Measurements from ENCODE around the gene SLC22A5.
"Not testable (repeated sequence)": the region's sequence is repeated elsewhere in the genome, so short reads cannot be mapped to it uniquely, and the experiment has no call there.

Gene SLC22A5

DNA sequence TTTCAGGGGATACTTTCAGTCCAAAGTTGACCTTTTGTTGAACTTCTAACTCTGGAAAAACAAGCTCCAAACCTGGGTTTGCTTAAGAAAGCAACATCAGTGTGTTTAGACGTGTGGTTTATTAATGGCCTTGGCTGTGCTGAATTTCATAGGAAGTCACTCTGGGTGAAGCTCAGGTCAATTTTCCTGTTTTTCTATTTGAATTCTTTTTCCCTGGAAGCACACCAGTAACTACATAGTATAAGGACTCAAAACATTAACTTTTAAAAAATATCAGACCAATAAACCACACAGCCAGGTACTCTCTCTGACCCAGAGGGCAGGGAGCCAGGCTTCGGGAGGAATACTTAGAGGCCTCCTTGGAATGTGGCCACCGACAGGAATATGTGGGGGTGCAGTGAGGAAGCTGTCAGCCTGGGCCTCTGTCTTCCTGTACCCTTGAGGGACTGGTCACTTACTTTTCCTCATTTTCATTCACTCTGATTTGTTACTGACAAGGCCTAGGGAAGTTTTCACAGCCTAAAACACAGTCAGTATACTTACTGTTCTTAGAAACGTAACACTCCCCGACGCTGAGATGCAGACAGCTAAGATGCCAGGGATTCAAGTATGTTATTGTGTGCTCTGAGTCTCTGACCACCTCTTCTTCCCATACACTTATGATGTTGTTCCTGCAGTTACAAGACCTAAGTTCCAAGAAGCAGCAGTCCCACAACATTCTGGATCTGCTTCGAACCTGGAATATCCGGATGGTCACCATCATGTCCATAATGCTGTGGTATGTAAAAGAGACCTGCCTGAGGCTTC lies 18.9 kb downstream of the SLC22A5 start:
- DNase-seq (ENCODE audit: low spot score), result peak; percentile 54

GRCh38 chr5:132389051-132389331 lies 19.5 kb downstream of the SLC22A5 start:
- no peak for DNase-seq (ENCODE audit: low spot score)

- DNase-seq (ENCODE audit: low spot score), result peak; percentile 96
Observed at GRCh38 chr5:132389585-132390286, 20.2 kb downstream of the SLC22A5 start.

GRCh38 chr5:132391247-132391646 lies 21.7 kb downstream of the SLC22A5 start:
- DNase-seq (ENCODE audit: low spot score), result no peak

DNA sequence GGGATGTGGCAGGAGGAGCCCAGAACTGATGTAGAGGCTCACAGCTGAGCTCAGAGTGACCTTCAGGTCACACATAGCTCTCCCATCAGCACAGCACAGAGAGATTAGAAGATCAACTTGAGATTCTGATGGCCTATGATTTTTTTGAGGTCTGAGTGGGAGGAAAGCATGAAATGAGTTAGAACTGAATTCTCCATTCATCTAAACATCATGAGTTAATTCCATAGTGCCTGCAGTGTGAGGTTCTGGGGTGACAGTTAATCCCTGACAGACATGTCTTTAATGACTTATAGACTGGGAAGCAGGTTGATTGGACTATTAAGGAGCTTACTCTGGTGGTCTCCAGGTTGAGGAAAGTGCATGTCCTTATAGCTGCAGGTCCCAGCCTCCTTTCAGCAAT lies 22.4 kb downstream of the SLC22A5 start:
- no peak for DNase-seq (ENCODE audit: low spot score)

GRCh38 chr5:132392411-132392810 lies 22.9 kb downstream of the SLC22A5 start:
- no peak for DNase-seq (ENCODE audit: low spot score)

DNA sequence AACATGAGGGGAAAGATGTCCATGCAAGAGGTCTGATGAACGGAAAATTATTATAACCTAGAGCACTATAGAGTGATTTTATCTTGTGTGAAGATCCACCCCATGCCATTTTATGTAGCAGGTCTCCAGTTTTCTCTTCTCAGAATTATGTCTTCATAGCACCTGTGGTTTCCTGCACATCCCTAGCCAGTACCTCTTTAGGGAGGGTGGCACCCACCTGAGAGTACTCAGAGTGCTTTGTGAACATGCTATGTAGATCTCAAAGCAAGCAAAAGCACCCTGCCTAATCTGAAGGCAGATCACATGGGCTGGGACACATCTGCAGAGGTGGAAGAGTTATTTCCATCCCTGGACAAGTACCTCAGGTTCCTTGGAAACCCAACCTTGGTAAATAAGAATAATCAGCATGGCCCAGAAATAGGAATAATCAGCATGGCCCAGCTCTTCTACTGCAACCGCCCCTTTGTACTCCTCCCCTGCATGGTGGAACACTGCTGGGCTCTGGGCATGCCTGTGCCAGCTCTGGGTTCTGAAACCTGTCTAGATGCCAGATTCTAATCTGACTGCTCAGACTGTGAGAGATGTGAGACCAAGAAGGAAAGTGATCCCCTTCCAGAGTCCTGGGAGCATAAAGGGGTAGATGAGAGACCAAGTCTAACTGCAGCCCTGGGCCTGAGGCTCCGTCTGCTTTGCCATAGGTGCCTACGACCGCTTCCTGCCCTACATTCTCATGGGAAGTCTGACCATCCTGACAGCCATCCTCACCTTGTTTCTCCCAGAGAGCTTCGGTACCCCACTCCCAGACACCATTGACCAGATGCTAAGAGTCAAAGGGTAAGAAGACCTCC lies 23.7 kb downstream of the SLC22A5 start:
- DNase-seq (ENCODE audit: low spot score), result no peak

GRCh38 chr5:132394667-132395259 lies 25.3 kb downstream of the SLC22A5 start:
- DNase-seq (ENCODE audit: low spot score), result no peak

GRCh38 chr5:132396589-132397031 lies 27.1 kb downstream of the SLC22A5 start:
- DNase-seq (ENCODE audit: low spot score), result no peak

GRCh38 chr5:132397224-132397623 lies 27.7 kb downstream of the SLC22A5 start:
- DNase-seq (ENCODE audit: low spot score), result no peak

- DNase-seq (ENCODE audit: low spot score), result not testable (repeated sequence)
Observed at GRCh38 chr5:132397936-132398675, 28.6 kb downstream of the SLC22A5 start.

DNA sequence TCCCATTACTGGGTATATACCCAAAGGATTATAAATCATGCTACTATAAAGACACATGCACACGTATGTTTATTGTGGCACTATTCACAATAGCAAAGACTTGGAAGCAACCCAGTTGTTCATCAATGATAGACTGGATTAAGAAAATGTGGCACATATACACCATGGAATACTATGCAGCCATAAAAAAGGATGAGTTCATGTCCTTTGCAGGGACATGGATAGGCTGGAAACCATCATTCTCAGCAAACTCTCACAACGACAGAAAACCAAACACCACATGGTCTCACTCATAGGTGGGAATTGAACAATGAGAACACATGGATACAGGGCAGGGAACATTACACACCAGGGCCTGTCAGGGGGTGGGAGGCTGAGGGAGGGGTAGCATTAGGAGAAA lies 34.5 kb downstream of the SLC22A5 start:
- not testable (repeated sequence) for DNase-seq (ENCODE audit: low spot score)

DNA sequence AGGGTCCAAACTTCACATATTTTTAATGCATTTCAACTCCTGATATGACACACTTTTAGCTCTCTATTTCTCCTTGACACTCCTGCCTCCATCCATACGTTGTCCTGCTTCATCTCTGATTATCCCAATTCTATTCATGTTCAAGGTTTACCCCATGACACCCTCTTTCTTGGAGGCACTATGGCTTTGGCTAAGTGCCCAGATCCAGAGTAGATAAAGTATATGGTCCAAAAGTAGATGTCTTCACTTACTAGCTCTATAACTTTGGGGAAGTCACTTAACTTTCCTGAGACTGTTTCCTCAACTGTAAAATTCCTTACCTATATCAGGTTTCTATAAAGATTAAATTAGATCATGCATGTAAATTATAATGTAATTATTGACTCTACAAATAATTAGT lies 36.1 kb downstream of the SLC22A5 start:
- DNase-seq (ENCODE audit: low spot score), result no peak

GRCh38 chr5:132406144-132406783 lies 36.8 kb downstream of the SLC22A5 start:
- DNase-seq (ENCODE audit: low spot score), result no peak

DNA sequence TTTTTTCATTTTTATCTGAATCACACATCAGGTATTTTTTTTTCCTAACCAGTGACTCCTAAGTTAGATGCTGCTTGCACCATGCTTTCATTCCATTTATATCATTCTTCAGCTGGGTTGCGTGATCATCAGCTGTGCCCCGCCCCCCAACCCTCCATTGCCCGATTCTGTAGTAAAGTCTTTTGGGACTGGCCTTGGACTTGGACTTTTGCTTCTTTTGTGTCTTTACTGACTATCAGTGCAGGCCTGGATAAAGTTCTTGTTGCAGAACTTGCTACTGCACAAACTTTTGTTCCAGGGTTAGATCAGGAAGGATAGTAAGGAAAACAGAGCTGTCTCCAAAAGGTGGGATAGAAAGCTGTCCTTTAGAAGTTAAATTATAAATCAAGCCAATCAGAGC lies 38.5 kb downstream of the SLC22A5 start:
- DNase-seq (ENCODE audit: low spot score), result no peak

- no peak for DNase-seq (ENCODE audit: low spot score)
Observed at GRCh38 chr5:132408456-132408855, 38.9 kb downstream of the SLC22A5 start.

DNA sequence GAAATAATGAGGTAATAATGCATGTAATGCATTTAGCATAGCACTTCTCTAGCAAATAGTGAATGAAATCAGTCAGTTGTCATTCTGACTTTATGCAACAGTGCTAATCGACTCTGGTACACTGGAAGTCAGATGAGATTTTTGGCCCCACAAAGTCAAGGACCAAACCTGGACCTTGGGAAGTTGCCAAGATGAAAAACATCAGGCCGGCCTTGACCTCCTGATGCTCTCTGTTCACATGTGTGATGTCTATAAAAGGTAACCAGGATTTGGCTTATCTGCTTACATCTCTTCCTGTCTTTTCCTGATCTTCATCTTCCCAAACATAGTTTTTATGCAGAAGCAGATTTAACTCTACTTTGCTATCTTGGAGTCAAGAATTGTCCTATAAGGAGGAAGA lies 39.5 kb downstream of the SLC22A5 start:
- DNase-seq (ENCODE audit: low spot score), result no peak

DNA sequence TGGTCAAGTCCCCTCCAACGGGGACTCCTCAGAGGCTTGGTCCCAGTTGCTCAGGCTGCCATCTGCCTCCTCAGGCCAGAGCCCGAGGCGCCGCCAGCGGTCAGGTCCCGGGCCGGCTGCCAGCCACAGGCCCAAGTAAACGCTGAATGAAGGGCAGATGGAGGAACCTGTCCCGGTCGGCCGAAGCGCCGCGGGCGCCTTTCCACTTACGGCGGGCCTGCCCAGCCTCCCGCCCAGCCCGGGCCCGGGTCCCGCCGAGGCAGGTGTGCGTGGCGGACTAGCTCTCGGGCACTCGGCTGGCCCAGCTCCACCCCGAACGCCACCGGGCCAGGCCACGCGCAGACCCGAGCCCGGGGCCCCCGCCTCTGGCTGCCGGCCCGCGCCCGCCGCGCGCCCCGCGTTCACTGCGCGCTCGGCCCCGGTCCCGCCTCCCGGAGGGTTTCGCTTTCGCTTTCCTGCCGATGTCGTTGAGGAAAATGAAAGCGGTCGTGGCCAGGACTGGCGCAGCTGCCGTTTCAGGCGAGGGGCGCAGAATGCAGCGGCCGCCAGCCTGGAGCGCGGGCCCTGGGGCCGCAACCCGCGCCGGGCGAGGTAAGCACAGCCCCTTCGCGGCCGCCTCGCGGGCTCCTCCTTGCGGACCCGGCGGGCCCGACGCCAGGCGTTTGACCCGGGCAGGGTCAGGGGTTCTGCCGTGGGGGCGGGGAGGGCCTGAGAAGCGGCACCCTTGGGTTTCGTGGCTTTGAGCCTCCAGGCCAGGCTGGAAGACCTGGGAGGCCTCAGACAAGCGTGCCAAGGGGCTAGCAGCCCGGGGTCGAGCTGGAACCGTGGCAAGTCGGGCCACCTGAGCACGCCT lies 41.2 kb downstream of the SLC22A5 start:
- DNase-seq (ENCODE audit: low spot score), result peak; percentile 76

- DNase-seq (ENCODE audit: low spot score), result no peak
Observed at GRCh38 chr5:132411304-132412013, 41.9 kb downstream of the SLC22A5 start.

DNA sequence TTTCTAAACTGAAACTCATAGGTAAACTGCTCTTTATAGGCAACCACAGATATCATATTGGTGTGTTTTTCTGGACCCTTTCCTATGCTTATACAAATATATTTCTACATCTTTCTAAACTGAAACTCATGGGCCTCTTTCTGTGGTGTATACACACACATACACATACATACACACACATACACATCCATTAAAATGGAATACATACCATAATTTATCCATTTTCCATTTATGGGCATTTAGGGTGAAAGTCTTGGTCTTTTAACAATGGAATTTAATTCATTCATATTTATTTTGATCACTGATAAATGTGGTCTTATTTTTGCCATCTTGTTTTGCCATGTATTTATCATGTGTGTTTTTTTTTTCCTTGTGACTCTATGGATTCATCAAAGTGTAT lies 44.1 kb downstream of the SLC22A5 start:
- no peak for DNase-seq (ENCODE audit: low spot score)

Data from kidney capillary endothelial cell (primary cell).